ENCODE results near the gene OSBP2. TPM values are rescaled to one million over a fixed set of nuclear protein-coding genes. Genes with fewer than 3 reads are reported as not detected.

OSBP2 gene
- total and polyA plus RNA-seq, 10 of the 15 experiments (the other 5 are each of a cell fraction or from before 2014, with no cell fraction given) = 0.11 to 7.7 (median 3.6) TPM

DNA sequence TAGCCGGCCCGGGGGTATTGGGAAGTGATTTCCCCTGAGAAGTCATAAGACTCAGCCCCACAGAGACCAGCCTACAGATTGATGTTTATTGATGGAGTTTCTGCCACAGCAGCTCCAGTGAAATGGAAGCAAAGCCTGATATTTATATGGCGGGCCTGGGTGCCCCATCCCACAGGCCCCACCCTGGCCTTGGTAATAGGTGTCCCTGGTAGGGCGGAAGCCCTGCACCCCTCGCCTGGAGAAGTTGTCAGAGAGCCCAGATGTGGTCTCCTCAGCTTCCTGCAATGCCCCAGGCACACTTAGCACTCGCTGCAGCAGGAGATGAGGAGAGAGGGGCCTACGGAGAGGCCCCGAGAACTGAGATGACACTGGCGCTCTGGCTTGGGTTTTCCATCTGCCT lies 166.5 kb downstream of the OSBP2 start:
- Histone ChIP-seq H3K9me3 (replicated peaks; ENCODE audit: control insufficient read depth, insufficient read depth, low read length) (no peaks in the 10 kb centered on the region), H2AFZ (ENCODE audit: control insufficient read depth, low read depth, low read length) (no peak overlapping the region), H3K9ac (ENCODE audit: control insufficient read depth, insufficient read depth, low read length) (no peak overlapping the region), H3K79me2 (ENCODE audit: control insufficient read depth, insufficient read depth, low read length) (no peaks in the 10 kb centered on the region), H3K27me3 (replicated peaks in 1 of 2; ENCODE audit: control insufficient read depth in 2 of 2, insufficient read depth in 2 of 2, low read length in 1 of 2) (no peaks in the 10 kb centered on the region), H3K4me1 (ENCODE audit: control insufficient read depth, insufficient read depth, low read length) (no peaks in the 10 kb centered on the region), H3K36me3 (ENCODE audit: control insufficient read depth in 2 of 2, insufficient read depth in 2 of 2, low read length in 1 of 2) (no peaks in the 10 kb centered on the region), H3K4me3 (no peak overlapping the region), H4K20me1 (ENCODE audit: control insufficient read depth, insufficient read depth) (no peaks in the 10 kb centered on the region), H3K4me2 (ENCODE audit: control insufficient read depth, insufficient read depth) (no peak overlapping the region), H3K27ac (ENCODE audit: control insufficient read depth, insufficient read depth) (no peak overlapping the region)
- 31% methylated on average over 9 of the region's 9 CpGs for WGBS (ENCODE audit: insufficient coverage, insufficient replicate concordance, low lambda C conversion rate, missing lambda C conversion rate)
- in situ Hi-C loops (cut with MboI) (no loop called here), intact Hi-C loops (cut with micrococcal nuclease; ENCODE audit: unreplicated experiment) (no loop called here)
- ChIA-PET CTCF (no interaction called here), POLR2A (no interaction called here), SMC1A (ENCODE audit: uncharacterized antibody, unreplicated experiment) (no interaction called here), RAD21 (ENCODE audit: unreplicated experiment) (no interaction called here)
- BruUV-seq (replicated peaks) = no TSS peak
- DNase-seq (ENCODE audit: low read depth, low spot score) = no peak
- no peak for ATAC-seq
- FAIRE-seq = no peak
- TF ChIP-seq MYB (IDR thresholded peaks at IDR 0.05; ENCODE audit: borderline replicate concordance, low read depth, low read length) (no peak), SMAD5 (IDR thresholded peaks at IDR 0.05; ENCODE audit: low read depth) (no peak), NFIC (IDR thresholded peaks at IDR 0.05; ENCODE audit: low read depth, low read length) (no peak), BCL11A (IDR thresholded peaks at IDR 0.05; ENCODE audit: low read depth, low read length) (no peak), KAT2A (conservative IDR thresholded peaks at IDR 0.05; ENCODE audit: control insufficient read depth, low read depth, low read length) (no peak), MAX (IDR thresholded peaks at IDR 0.05; ENCODE audit: low read depth, low read length) (no peak)

DNA sequence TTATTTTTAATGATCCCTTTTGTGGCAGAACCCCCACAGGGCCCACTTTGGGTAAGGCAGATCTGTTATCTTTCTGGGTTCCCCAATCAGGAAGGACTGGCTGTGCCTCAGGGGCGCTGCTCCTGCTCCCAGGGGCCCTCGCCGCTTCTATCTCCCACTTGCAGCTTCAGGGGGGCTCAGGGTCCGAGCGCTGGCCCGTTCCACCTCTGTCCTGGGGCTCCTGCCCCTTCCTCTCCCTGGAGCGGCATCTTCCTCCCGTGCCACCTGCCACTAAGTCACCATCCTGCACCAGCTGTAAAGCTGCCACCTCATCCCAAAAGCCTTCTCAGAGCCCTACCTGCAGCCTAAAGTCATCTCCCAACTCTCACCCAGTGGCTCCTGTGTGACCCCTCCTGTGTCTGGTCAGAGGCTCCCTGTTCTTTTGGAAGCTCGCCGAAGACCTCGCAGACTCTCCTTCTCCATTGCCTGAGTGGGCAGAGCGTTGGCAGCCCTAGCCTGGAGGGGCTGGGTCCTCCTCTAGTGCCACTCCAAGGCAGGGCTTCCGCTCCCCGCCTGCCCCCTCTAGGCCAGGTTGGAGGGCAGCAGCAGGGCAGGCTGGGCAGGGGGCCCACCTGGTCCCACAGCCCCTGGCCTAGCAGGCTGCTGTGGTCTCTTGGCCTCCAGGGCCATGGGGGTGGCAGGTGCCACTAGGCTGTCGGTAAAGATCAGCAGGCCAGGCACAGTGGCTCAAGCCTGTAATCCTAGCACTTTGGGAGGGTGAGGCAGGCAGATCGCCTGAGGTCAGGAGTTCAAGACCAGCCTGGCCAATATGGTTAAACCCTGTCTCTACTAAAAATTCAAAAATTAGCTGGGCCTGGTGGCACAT lies 167.2 kb downstream of the OSBP2 start:
- Histone ChIP-seq H3K27ac (ENCODE audit: control insufficient read depth, insufficient read depth) (no peak overlapping the region), H3K9ac (ENCODE audit: control insufficient read depth, insufficient read depth, low read length) (no peak overlapping the region), H3K4me3 (no peak overlapping the region), H3K9me3 (replicated peaks; ENCODE audit: control insufficient read depth, insufficient read depth, low read length) (no peaks in the 10 kb centered on the region), H3K79me2 (ENCODE audit: control insufficient read depth, insufficient read depth, low read length) (no peaks in the 10 kb centered on the region), H3K4me1 (ENCODE audit: control insufficient read depth, insufficient read depth, low read length) (no peaks in the 10 kb centered on the region), H2AFZ (ENCODE audit: control insufficient read depth, low read depth, low read length) (no peak overlapping the region), H4K20me1 (ENCODE audit: control insufficient read depth, insufficient read depth) (no peaks in the 10 kb centered on the region), H3K4me2 (ENCODE audit: control insufficient read depth, insufficient read depth) (no peak overlapping the region), H3K36me3 (ENCODE audit: control insufficient read depth in 2 of 2, insufficient read depth in 2 of 2, low read length in 1 of 2) (no peaks in the 10 kb centered on the region), H3K27me3 (replicated peaks in 1 of 2; ENCODE audit: control insufficient read depth in 2 of 2, insufficient read depth in 2 of 2, low read length in 1 of 2) (no peaks in the 10 kb centered on the region)
- TF ChIP-seq, protein P1, sequence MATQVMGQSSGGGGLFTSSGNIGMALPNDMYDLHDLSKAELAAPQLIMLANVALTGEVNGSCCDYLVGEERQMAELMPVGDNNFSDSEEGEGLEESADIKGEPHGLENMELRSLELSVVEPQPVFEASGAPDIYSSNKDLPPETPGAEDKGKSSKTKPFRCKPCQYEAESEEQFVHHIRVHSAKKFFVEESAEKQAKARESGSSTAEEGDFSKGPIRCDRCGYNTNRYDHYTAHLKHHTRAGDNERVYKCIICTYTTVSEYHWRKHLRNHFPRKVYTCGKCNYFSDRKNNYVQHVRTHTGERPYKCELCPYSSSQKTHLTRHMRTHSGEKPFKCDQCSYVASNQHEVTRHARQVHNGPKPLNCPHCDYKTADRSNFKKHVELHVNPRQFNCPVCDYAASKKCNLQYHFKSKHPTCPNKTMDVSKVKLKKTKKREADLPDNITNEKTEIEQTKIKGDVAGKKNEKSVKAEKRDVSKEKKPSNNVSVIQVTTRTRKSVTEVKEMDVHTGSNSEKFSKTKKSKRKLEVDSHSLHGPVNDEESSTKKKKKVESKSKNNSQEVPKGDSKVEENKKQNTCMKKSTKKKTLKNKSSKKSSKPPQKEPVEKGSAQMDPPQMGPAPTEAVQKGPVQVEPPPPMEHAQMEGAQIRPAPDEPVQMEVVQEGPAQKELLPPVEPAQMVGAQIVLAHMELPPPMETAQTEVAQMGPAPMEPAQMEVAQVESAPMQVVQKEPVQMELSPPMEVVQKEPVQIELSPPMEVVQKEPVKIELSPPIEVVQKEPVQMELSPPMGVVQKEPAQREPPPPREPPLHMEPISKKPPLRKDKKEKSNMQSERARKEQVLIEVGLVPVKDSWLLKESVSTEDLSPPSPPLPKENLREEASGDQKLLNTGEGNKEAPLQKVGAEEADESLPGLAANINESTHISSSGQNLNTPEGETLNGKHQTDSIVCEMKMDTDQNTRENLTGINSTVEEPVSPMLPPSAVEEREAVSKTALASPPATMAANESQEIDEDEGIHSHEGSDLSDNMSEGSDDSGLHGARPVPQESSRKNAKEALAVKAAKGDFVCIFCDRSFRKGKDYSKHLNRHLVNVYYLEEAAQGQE (IDR thresholded peaks at IDR 0.05; ENCODE audit: low read depth, low read length) = no peak
- no peak for TF ChIP-seq FOXK2 (IDR thresholded peaks at IDR 0.05)
- ChIA-PET CTCF (no interaction called here), SMC1A (ENCODE audit: uncharacterized antibody, unreplicated experiment) (no interaction called here), POLR2A (no interaction called here), RAD21 (ENCODE audit: unreplicated experiment) (no interaction called here)
- DNase-seq (ENCODE audit: low read depth, low spot score) (no peak), FAIRE-seq (no peak), ATAC-seq (no peak)
- intact Hi-C loops (cut with micrococcal nuclease; ENCODE audit: unreplicated experiment) = no loop called here
- BruUV-seq (replicated peaks) = no TSS peak
- 15% methylated on average over 16 of the region's 16 CpGs for WGBS (ENCODE audit: insufficient coverage, insufficient replicate concordance, low lambda C conversion rate, missing lambda C conversion rate)
- in situ Hi-C loops (cut with MboI) = no loop called here
